Measurements from ENCODE around the gene GLB1L2. TPM values are rescaled to one million over a fixed set of nuclear protein-coding genes. Genes with fewer than 3 reads are reported as not detected.
"Not testable (repeated sequence)": the region's sequence is repeated elsewhere in the genome, so short reads cannot be mapped to it uniquely, and the experiment has no call there.

Gene GLB1L2
- total RNA-seq, 4 donors from 2014 or later: 4.2 to 21.6 (median 12.4) TPM

GRCh38 chr11:134313821-134314607 lies 17.8 kb upstream of the GLB1L2 start:
- no peak for TF ChIP-seq POLR2A (IDR thresholded peaks at IDR 0.05)
- TF ChIP-seq, protein P1, sequence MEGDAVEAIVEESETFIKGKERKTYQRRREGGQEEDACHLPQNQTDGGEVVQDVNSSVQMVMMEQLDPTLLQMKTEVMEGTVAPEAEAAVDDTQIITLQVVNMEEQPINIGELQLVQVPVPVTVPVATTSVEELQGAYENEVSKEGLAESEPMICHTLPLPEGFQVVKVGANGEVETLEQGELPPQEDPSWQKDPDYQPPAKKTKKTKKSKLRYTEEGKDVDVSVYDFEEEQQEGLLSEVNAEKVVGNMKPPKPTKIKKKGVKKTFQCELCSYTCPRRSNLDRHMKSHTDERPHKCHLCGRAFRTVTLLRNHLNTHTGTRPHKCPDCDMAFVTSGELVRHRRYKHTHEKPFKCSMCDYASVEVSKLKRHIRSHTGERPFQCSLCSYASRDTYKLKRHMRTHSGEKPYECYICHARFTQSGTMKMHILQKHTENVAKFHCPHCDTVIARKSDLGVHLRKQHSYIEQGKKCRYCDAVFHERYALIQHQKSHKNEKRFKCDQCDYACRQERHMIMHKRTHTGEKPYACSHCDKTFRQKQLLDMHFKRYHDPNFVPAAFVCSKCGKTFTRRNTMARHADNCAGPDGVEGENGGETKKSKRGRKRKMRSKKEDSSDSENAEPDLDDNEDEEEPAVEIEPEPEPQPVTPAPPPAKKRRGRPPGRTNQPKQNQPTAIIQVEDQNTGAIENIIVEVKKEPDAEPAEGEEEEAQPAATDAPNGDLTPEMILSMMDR (IDR thresholded peaks at IDR 0.05): no peak
- Histone ChIP-seq H3K9me3 (peaks cover 0 to 6% (median 0%) of the 10 kb centered on the region in 4 donors), H3K36me3 (no peaks in the 10 kb centered on the region), H3K27ac (no peak overlapping the region), H3K27me3 (no peaks in the 10 kb centered on the region), H3K4me3 (no peak overlapping the region), H3K4me1 (no peaks in the 10 kb centered on the region)
- no peak for DNase-seq

GRCh38 chr11:134317103-134317502 lies 14.7 kb upstream of the GLB1L2 start:
- Histone ChIP-seq H3K36me3 (no peaks in the 10 kb centered on the region), H3K4me3 (no peak overlapping the region), H3K4me1 (no peaks in the 10 kb centered on the region), H3K27me3 (no peaks in the 10 kb centered on the region), H3K9me3 (peaks cover 0 to 6% (median 0%) of the 10 kb centered on the region in 4 donors), H3K27ac (no peak overlapping the region)
- no peak for DNase-seq
- no peak for TF ChIP-seq POLR2A (IDR thresholded peaks at IDR 0.05)
- TF ChIP-seq, protein P1 (IDR thresholded peaks at IDR 0.05): no peak

GRCh38 chr11:134321373-134321772 lies 10.4 kb upstream of the GLB1L2 start:
- H3K9me3 ChIP-seq, DNase-seq, H3K36me3 ChIP-seq, H3K27ac ChIP-seq, H3K4me3 ChIP-seq, H3K27me3 ChIP-seq, H3K4me1 ChIP-seq: not testable (repeated sequence)

DNA sequence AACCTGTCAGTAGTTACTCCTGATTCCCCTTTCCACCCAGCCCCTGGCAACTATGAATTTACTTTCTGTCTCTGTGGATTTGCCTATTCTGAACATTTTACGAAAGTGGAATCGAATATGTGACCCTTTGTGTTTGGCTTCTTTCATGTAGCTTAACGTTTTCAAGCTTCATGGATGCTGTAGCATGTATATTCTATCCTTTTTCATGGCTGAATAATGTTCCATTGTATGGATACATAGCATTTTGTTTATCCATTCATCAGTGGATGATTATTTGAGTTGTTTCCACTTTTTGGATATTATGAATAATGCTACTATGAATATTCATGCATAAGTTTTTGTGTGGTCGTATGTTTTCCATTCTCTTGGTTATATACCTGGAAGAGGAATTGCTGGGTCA lies 9.2 kb upstream of the GLB1L2 start:
- H3K4me3 ChIP-seq: no peak overlapping the region
- H3K4me1 ChIP-seq: no peaks in the 10 kb centered on the region
- TF ChIP-seq, protein P1 (IDR thresholded peaks at IDR 0.05): no peak
- TF ChIP-seq POLR2A (IDR thresholded peaks at IDR 0.05): no peak
- H3K27me3 ChIP-seq: no peaks in the 10 kb centered on the region
- H3K27ac ChIP-seq: no peak overlapping the region
- DNase-seq: no peak
- no peaks in the 10 kb centered on the region for H3K9me3 ChIP-seq
- H3K36me3 ChIP-seq: no peaks in the 10 kb centered on the region

DNA sequence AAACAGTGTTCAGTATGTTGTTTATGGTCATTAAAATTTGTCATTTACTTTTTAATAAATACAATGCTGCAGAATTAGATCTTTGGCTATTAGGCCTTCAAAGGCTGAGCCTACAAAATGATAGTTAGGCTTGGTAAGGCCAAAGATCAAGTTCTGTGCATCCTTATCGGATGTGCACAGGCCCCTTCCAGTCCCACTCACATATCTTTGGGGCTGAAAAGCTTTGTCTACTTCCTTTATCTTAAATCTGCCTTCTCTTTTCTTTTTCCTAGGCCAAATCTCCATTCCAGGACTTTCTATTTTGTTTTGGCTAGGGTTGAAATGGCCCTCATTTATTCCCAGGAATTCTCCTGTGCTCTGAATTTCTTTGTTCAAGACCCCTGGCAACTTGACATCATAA lies 3.4 kb upstream of the GLB1L2 start:
- no peak for DNase-seq
- Histone ChIP-seq H3K9me3 (no peaks in the 10 kb centered on the region), H3K4me3 (no peak overlapping the region), H3K4me1 (peaks cover 0 to 16% (median 5%) of the 10 kb centered on the region in 4 donors), H3K36me3 (no peaks in the 10 kb centered on the region), H3K27ac (no peak overlapping the region), H3K27me3 (no peaks in the 10 kb centered on the region)
- TF ChIP-seq POLR2A (IDR thresholded peaks at IDR 0.05): no peak
- TF ChIP-seq, protein P1 (IDR thresholded peaks at IDR 0.05): no peak

DNA sequence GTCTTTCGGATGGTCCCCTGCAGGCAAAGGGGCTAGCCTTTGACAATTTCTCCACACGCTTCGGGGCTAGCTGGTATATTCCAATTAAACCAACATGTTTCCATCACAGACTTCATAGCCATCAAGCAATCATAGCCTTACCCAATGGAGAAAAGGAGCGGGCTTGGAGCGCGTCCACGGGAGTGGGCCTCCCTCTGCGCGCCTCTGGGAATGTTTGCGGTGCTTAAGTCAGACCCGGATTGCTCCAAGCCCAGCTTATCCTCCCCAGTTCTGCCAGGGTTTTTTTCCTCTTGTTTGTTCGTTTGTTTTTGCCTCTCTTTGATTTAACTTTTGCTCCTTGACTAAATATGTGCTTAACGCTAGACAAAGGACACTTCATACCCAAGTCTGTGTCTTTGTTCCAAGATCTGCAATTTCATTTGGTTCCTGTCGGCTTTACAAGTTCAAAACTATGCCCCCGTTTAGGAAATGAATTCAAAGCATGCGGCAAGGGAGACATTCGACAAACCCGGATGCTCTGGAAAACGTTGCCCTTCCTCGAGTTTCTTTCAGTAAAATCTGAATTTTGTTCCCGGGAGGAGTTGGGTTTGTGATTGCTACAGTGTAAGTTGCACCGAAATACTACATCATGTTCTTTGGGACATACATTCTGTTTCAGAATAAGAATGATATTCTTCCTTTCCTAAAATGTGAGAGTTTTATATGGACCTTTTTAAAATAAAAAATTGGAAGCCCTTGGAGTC lies 1.0 kb upstream of the GLB1L2 start:
- no peaks in the 10 kb centered on the region for H3K36me3 ChIP-seq
- peak overlapping the region in 3 of 4 donors; percentile 7 to 78 (median 60) for H3K4me3 ChIP-seq
- H3K27me3 ChIP-seq: no peaks in the 10 kb centered on the region
- no peak for TF ChIP-seq POLR2A (IDR thresholded peaks at IDR 0.05)
- TF ChIP-seq, protein P1 (IDR thresholded peaks at IDR 0.05): no peak
- DNase-seq: no peak
- no peaks in the 10 kb centered on the region for H3K9me3 ChIP-seq
- no peak overlapping the region for H3K27ac ChIP-seq
- H3K4me1 ChIP-seq: peaks cover 0 to 16% (median 5%) of the 10 kb centered on the region in 4 donors

Data from Peyer's patch (tissue), 4 donors.